Measurements from ENCODE around the gene MYADML2. TPM values are rescaled to one million over a fixed set of nuclear protein-coding genes. Genes with fewer than 3 reads are reported as not detected.

MYADML2 gene
- total and polyA plus RNA-seq, 10 of the 15 experiments (the other 5 are each of a cell fraction or from before 2014, with no cell fraction given) = not detected

DNA sequence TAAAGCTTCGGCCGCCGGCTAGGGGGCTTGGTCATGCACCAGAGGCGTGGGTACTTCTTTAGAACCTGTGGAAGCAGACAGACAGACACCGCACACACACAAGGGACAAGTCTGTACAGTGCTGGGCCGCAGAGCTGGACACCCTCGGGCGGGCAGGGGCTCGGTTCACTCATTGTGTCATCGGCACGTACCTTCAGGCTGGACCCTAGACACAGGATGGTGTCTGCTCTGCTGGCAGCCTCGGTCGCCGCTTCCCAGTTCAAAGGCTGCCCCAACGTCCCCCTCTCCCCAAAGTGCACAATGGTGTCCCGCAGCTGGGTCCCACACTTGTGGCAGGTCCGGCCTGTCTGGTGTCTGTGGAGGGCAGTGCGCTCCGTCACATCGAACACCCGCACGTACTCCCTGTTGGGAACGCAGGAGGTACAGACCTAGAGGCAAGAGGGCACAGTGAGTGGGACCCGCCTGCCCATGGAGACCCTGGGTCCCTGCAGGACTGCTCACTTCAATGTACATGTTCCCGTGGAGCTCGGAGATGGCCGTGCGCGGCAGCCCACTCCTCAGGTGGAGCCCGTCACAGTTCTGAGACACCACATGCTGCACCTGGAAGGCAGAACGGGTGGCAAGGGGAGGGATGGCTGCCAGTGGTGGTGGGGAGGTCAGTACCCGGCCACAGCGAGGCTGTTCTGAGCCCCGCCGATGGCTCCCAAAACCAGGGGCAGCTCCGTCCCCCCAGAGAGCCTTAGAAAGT, 32.8 kb downstream of the MYADML2 start:
- in situ Hi-C loops (cut with MboI) (no loop called here), intact Hi-C loops (cut with micrococcal nuclease; ENCODE audit: unreplicated experiment) (no loop called here)
- no peaks in the 10 kb centered on the region for H3K27me3 ChIP-seq (replicated peaks in 1 of 2; ENCODE audit: control insufficient read depth in 2 of 2, insufficient read depth in 2 of 2, low read length in 1 of 2)
- no peak overlapping the region for H2AFZ ChIP-seq (ENCODE audit: control insufficient read depth, low read depth, low read length)
- no peaks in the 10 kb centered on the region for H4K20me1 ChIP-seq (ENCODE audit: control insufficient read depth, insufficient read depth)
- CTCF ChIA-PET = no interaction called here
- BruUV-seq (replicated peaks) = no TSS peak
- H3K27ac ChIP-seq (ENCODE audit: control insufficient read depth, insufficient read depth) = no peak overlapping the region
- 96% methylated on average over 36 of the region's 36 CpGs for WGBS (ENCODE audit: insufficient coverage, insufficient replicate concordance, low lambda C conversion rate, missing lambda C conversion rate)
- RAD21 ChIA-PET (ENCODE audit: unreplicated experiment) = no interaction called here
- DNase-seq (ENCODE audit: low read depth, low spot score) (no peak), ATAC-seq (no peak), FAIRE-seq (no peak)
- POLR2A ChIA-PET = no interaction called here
- H3K4me2 ChIP-seq (ENCODE audit: control insufficient read depth, insufficient read depth) = no peak overlapping the region
- H3K4me3 ChIP-seq = no peak overlapping the region
- peaks cover 37% of the 10 kb centered on the region for H3K79me2 ChIP-seq (ENCODE audit: control insufficient read depth, insufficient read depth, low read length)
- peaks cover 14 to 28% of the 10 kb centered on the region in 2 experiments for H3K36me3 ChIP-seq (ENCODE audit: control insufficient read depth in 2 of 2, insufficient read depth in 2 of 2, low read length in 1 of 2)
- H3K9me3 ChIP-seq (replicated peaks; ENCODE audit: control insufficient read depth, insufficient read depth, low read length) = no peaks in the 10 kb centered on the region
- peaks cover 11% of the 10 kb centered on the region for H3K4me1 ChIP-seq (ENCODE audit: control insufficient read depth, insufficient read depth, low read length)
- TF ChIP-seq CHD1 (IDR thresholded peaks at IDR 0.05; ENCODE audit: low read depth, low read length) = no peak
- TF ChIP-seq POLR2AphosphoS2 (IDR thresholded peaks at IDR 0.05; ENCODE audit: low read depth, low read length) = no peak
- TF ChIP-seq RAD21 (IDR thresholded peaks at IDR 0.05; ENCODE audit: insufficient read depth, low read depth, low read length) = no peak
- TF ChIP-seq TCF12 (IDR thresholded peaks at IDR 0.05; ENCODE audit: low read depth, low read length) = no peak
- TF ChIP-seq PML (IDR thresholded peaks at IDR 0.05; ENCODE audit: low read length) = no peak
- TF ChIP-seq, protein P1, sequence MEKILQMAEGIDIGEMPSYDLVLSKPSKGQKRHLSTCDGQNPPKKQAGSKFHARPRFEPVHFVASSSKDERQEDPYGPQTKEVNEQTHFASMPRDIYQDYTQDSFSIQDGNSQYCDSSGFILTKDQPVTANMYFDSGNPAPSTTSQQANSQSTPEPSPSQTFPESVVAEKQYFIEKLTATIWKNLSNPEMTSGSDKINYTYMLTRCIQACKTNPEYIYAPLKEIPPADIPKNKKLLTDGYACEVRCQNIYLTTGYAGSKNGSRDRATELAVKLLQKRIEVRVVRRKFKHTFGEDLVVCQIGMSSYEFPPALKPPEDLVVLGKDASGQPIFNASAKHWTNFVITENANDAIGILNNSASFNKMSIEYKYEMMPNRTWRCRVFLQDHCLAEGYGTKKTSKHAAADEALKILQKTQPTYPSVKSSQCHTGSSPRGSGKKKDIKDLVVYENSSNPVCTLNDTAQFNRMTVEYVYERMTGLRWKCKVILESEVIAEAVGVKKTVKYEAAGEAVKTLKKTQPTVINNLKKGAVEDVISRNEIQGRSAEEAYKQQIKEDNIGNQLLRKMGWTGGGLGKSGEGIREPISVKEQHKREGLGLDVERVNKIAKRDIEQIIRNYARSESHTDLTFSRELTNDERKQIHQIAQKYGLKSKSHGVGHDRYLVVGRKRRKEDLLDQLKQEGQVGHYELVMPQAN (conservative IDR thresholded peaks at IDR 0.05) = no peak
- no peak for TF ChIP-seq JUND (IDR thresholded peaks at IDR 0.05; ENCODE audit: low read depth, low read length)
- TF ChIP-seq KLF5 (IDR thresholded peaks at IDR 0.05; ENCODE audit: partially characterized antibody) = no peak
- 0 out of 2 replicates have a peak, but pooled peaks have one; percentile 39 for TF ChIP-seq POLR2A (IDR thresholded peaks at IDR 0.05; ENCODE audit: low read depth, low read length)
- no peak overlapping the region for H3K9ac ChIP-seq (ENCODE audit: control insufficient read depth, insufficient read depth, low read length)
- SMC1A ChIA-PET (ENCODE audit: uncharacterized antibody, unreplicated experiment) = no interaction called here

Measured in GM12878 (cell line).